HTR-8/SVneo (cell line): ENCODE results near the gene CORO2A.
A peak's percentile ranks its signal among the peaks of the same experiment; 100 is the strongest.
"Not testable (repeated sequence)": the region's sequence is repeated elsewhere in the genome, so short reads cannot be mapped to it uniquely, and the experiment has no call there.

ENCODE experiments used
- DNase-seq: peaks from one replicate; pipeline ENCODE4 v3.0.0; 2011; ENCODE audit warnings: low spot score, mixed read lengths; ENCODE audit not compliant: insufficient read length
- FAIRE-seq: peaks from 2 replicates; lab custom pipeline; 2011; peaks lifted over from hg19 to GRCh38; lab: Jason Lieb, UNC

CORO2A gene

DNA sequence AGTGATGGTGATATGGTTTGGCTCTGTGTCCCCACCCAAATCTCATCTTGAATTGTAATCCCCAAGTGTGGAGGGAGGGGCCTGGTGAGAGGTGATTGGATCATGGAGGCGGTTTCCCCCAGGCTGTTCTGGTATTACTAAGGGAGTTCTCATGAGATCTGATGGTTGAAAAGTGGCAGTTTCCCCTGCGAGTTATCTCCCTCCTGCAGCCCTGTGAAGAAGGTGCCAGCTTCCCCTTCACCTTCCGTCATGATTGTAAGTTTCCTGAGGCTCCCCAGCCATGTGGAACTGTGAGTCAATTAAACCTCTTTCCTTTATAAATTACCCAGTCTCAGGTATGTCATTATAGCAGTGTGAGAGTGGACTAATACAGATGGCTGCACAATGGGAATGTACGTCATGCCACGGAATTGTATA lies 17.9 kb downstream of the CORO2A start:
- DNase-seq, FAIRE-seq: not testable (repeated sequence)

DNA sequence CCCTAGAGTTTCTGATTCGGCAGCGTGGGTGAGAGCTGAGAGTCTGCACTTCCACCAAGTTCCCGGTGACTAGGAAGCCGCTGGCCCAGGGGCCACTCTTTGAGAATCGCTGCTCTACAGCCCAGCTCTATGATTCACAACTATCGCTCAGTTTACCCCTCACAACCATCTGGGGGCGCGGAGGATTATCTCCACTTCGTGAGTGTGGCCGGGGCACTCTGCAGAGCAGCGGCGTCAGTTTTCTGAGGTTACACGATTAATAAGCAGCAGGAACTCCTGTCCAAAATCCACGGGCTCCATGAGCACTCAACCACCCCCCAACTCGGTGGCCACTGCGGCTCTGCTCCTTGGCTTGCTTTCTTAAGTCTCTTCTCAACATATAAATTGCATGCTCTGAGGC lies 19.3 kb downstream of the CORO2A start:
- FAIRE-seq (no peak), DNase-seq (no peak)

DNA sequence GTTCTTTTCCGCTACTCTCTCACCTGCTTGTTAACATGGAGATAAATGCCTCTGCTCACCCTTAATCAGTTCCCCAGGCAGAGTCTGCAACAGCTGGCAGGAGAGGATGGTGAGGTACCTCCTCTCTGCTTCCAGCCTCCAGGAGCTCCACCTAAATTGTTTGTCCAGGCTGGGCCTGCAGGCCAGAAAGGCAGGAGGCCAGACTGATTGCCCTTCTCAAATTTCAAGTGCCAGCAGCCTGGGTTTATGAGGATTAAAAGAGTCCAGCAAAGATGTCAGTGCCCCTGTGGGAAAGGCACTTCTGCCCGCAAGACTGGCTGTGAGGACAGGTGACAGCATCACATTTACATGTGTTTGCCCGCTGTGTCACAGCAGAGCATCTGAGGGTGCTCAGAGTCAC lies 19.8 kb downstream of the CORO2A start:
- DNase-seq (peak; percentile 14), FAIRE-seq (no peak)

GRCh38 chr9:98171176-98171925 lies 21.1 kb downstream of the CORO2A start:
- DNase-seq (no peak), FAIRE-seq (no peak)

DNA sequence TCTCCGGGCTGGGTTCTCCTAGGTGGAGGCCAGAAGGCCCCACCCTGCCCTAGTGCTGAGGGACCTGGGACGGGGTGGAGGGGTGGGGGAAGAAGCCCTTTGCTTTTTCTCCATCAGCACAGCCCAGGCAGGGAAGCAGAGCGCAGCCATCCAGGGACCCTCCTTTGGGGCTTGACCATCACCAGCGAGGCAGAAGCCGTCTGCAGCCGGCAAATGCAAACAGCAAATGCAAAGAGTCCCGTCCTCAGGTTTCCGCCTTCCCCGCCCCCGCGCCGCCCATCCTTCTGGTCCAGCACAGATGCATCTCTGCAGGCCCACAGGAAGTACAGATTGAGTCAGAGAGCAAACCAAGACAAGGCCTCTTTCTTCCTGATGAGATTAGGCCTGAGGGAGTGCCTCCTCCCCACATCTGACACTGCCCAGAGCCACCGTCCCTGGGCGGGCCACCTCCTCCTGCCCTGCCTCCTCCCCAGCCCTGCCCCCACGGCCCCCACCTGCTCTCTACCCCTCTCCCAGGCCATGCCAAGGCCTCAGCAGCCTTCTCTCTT lies 23.4 kb downstream of the CORO2A start:
- FAIRE-seq = no peak

GRCh38 chr9:98168153-98168780 lies 24.2 kb downstream of the CORO2A start:
- FAIRE-seq = no peak
- no peak for DNase-seq

More for the DNA sequence above, 23.4 kb downstream of the CORO2A start:
- DNase-seq = peak; percentile 68

- FAIRE-seq (no peak), DNase-seq (no peak)
Observed at GRCh38 chr9:98164912-98165311, 27.5 kb downstream of the CORO2A start.

DNA sequence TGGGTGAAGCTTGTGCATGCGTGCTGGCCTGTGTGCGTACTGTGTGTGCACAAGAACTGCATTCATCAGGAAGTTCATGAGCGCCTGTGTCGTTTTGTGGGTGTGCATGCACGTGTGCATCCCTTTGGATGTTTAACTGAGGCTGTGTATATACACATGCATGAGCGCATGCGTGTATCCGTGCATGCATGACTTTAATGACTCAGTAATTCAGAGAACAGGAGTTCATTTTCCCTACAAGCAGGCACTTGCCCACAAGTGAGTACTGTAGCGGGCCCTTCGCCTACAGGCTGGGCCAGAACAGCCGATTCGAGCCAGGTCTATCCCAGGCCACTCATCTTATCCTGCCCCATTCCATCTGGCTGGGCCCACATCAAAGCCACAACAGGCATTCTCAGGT lies 29.8 kb downstream of the CORO2A start:
- no peak for FAIRE-seq
- no peak for DNase-seq

- FAIRE-seq (no peak), DNase-seq (no peak)
Observed at GRCh38 chr9:98161851-98162250, 30.6 kb downstream of the CORO2A start.

DNA sequence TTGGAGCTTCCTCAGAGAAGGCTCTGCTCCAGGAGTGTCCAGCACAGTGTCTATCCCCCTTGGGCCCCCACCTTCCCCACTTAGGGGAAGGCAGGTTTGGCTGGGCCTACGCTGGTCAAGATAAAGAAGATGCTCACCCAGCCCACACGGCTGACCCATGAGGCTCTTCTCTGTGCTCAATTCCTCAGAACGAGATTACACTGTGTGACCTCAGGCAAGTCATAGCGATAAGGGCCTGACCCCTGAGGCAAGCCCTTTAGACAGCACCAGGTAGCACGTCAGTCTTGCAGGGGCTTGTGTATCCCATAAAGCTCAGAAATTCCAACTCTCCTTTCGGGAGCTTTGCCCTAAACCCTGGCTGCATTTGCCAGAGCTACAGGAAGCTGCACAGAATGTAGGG lies 32.6 kb downstream of the CORO2A start:
- DNase-seq = no peak
- no peak for FAIRE-seq

GRCh38 chr9:98159301-98159700 lies 33.1 kb downstream of the CORO2A start:
- FAIRE-seq (no peak), DNase-seq (no peak)

DNA sequence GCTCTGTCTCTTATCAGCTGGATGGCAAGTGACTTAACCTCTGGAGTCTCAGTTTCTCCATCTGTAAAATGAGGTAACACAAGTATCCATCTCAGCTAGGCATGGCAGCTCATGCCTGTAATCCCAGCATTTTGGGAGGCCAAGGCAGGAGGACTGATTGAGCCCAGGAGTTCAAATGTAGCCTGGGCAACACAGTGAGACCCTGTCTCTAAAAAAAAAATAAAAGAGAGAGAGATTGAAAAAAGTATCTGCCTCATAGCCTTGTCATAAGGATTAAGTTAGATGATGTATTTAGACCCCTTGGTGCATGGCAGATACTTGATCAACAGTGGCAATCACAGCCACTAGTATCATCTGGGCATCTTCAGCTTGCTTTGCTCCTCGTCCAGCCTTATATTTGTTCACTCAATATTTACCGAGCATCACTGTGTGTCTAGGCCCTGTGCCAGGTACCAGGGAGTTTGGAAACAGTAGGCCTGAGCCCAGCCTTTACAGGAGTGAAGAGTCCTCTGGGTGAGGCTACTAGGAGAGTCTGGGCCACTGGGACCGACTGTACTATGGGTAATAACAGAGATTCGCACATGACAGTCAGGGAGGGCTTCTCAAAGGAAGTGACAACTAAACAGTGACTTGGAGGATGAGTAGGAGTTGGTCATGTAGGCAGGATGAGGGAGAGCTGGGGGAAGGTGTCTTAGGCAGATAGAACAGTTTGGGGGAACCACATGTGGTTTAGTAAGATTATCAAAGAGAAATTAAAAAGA lies 34.2 kb downstream of the CORO2A start:
- DNase-seq (no peak), FAIRE-seq (no peak)

DNA sequence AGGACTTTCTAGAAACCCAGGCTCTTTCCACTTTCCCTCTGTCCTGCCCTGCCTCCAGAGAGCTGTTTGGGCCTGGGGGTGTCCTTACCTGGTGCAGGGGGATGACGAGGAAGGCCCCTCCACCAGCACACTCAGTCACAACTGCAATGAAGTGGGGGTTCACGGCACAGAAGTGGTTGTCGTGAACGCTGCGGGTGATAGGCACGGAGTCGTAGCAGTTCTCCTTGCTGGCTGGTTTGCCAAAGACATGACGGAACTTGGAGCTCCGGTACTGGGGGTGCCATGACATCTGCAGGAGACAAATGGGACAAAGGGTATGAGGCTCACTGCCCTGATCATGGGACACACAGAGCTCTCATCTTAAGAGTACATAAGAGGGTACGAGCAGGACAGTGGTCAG lies 35.1 kb downstream of the CORO2A start:
- no peak for FAIRE-seq

DNA sequence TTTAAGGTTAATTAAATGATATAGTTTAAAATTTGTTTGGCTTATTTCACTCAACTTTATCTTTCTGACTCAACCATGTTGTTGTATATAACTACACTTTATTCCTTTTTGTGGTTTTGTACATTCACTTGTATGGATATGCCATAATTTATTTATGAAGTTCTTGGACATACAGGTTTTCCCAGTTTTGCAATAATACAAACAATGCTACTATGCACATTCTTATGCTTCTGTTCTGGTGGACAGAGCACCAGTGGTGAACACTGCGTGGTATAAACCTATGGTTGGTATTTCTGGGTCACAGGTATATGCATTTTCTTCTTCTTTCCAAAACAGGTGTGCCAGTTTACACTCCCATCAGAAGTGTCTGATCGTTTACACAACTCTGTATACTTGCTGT lies 37.8 kb downstream of the CORO2A start:
- FAIRE-seq = no peak
- no peak for DNase-seq

More for the DNA sequence above, 35.1 kb downstream of the CORO2A start:
- no peak for DNase-seq

GRCh38 chr9:98152526-98152925 lies 39.9 kb downstream of the CORO2A start:
- FAIRE-seq (no peak), DNase-seq (no peak)

- no peak for DNase-seq
- no peak for FAIRE-seq
Observed at GRCh38 chr9:98150721-98151120, 41.7 kb downstream of the CORO2A start.

GRCh38 chr9:98150164-98150563 lies 42.3 kb downstream of the CORO2A start:
- DNase-seq (no peak), FAIRE-seq (no peak)

DNA sequence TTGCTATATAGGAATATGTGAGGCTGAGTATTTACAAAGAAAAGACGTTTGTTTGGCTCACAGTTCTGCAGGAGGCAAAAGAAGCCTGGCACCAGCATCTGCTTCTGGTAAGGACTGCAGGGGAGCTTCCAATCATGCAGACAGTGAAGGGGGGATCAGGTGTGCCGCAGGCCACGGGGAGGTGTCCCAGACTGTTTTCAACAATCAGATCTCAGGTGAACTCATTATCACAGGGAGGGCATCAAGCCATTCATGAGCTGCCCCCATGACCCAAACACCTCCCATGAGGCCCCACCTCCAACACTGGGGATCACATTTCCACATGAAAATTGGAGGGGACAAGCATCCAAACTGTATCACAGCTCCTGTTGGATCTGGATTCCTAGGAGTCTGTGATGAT lies 43.0 kb downstream of the CORO2A start:
- DNase-seq (no peak), FAIRE-seq (no peak)

- FAIRE-seq = no peak
Observed at GRCh38 chr9:98148486-98148885, 44.0 kb downstream of the CORO2A start.

DNA sequence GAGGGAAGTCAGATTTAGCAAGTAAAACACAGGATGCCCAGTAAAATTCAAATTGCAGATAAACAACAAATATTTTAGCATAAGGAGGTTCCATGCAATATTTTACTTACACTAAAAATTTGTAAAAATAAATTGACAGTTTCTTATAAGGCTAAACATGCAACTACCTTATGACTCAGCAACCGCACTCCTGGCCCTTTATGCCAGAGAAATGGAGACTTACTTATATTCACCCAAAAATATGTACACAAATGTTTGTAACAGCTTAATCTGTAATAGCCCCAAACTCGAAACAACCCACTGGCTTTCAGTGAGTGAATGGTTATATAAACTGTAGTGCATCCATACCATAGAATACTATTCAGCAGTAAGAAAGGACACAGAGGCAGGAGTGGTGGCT lies 44.9 kb downstream of the CORO2A start:
- DNase-seq = no peak
- no peak for FAIRE-seq

More at GRCh38 chr9:98148486-98148885, 44.0 kb downstream of the CORO2A start:
- DNase-seq = no peak
